GM23338 (cell line): ENCODE data around the gene EFS.

Source experiments
- CREB1 ChIP-seq: fragments of 250-450 bp; sonication (Bioruptor Pico); IDR thresholded peaks from 2 replicates; pipeline ENCODE4 v1.5.0; 2020; ENCODE audit warnings: low read depth, mild to moderate bottlenecking, moderate library complexity
- CTCF ChIP-seq, 2 experiments: fragments of 200-600 bp in 1 of 2; sonication (generic) in 1 of 2; conservative IDR thresholded peaks; 2 replicates each; pipeline versions ENCODE4 v1.5.1 to v1.6.1; 2016 to 2017; ENCODE audit warnings: antibody characterized with exemption in 2 of 2, low read depth in 2 of 2, mild to moderate bottlenecking in 2 of 2, moderate library complexity in 1 of 2
- ETS1 ChIP-seq: IDR thresholded peaks from 2 replicates; pipeline ENCODE4 v1.6.1; 2016; ENCODE audit warnings: antibody characterized with exemption
- EZH2 ChIP-seq: fragments of 200-600 bp; sonication (generic); IDR thresholded peaks from one replicate; pipeline ENCODE4 v1.8.0; 2017; ENCODE audit warnings: antibody characterized with exemption, mild to moderate bottlenecking, low read depth; ENCODE audit not compliant: unreplicated experiment
- EZH2phosphoT487 ChIP-seq: fragments of 200-600 bp; sonication (generic); IDR thresholded peaks from one replicate; pipeline ENCODE4 v1.8.1; 2018; ENCODE audit warnings: antibody characterized with exemption; ENCODE audit not compliant: unreplicated experiment
- JUNB ChIP-seq: IDR thresholded peaks from one replicate; pipeline ENCODE4 v1.6.1; 2016; ENCODE audit warnings: antibody characterized with exemption; ENCODE audit not compliant: unreplicated experiment
- NANOG ChIP-seq: IDR thresholded peaks from 2 replicates; pipeline ENCODE4 v1.6.1; 2016; ENCODE audit warnings: antibody characterized with exemption, borderline replicate concordance
- POLR2AphosphoS5 ChIP-seq: IDR thresholded peaks from 2 replicates; pipeline ENCODE4 v1.6.1; 2016; ENCODE audit warnings: antibody characterized with exemption, low read depth
- REST ChIP-seq: IDR thresholded peaks from one replicate; pipeline ENCODE4 v1.6.1; 2018; ENCODE audit warnings: antibody characterized with exemption; ENCODE audit not compliant: unreplicated experiment
- STAT1 ChIP-seq: IDR thresholded peaks from one replicate; pipeline ENCODE4 v1.6.1; 2016; ENCODE audit warnings: antibody characterized with exemption; ENCODE audit not compliant: unreplicated experiment
- ZNF114 ChIP-seq: fragments of 250-450 bp; sonication (Bioruptor Pico); IDR thresholded peaks from 2 replicates; pipeline ENCODE4 v1.5.0; 2020; ENCODE audit warnings: mild to moderate bottlenecking, moderate library complexity
- ZNF462 ChIP-seq: fragments of 250-450 bp; sonication (Bioruptor Pico); IDR thresholded peaks from 2 replicates; pipeline ENCODE4 v1.5.0; 2020; ENCODE audit warnings: mild to moderate bottlenecking, moderate library complexity

GRCh38 chr14:23406244-23406643 is 41.3 kb upstream of the EFS start:
- TF ChIP-seq CTCF (conservative IDR thresholded peaks at IDR 0.05; ENCODE audit: low read depth in 2 of 2) = no peak
- TF ChIP-seq POLR2AphosphoS5 = no peak
- no peak for TF ChIP-seq CREB1 (CRISPR knock-in tag)
- no peak for TF ChIP-seq EZH2phosphoT487
- TF ChIP-seq STAT1 = no peak
- TF ChIP-seq EZH2 = no peak
- no peak for TF ChIP-seq JUNB
- TF ChIP-seq REST = no peak
- TF ChIP-seq ETS1 = no peak
- no peak for TF ChIP-seq ZNF114 (CRISPR knock-in tag)
- no peak for TF ChIP-seq NANOG
- no peak for TF ChIP-seq ZNF462 (CRISPR knock-in tag)
